GM10266 (cell line): ENCODE data around the gene OGFR.

Source experiments
- DNase-seq: peaks from one replicate; pipeline ENCODE4 v3.0.0; 2012; ENCODE audit errors: extremely low spot score
- TF ChIP-seq, protein P1 (sequence below): IDR thresholded peaks from 2 replicates; pipeline ENCODE4 v1.5.1; 2012; ENCODE audit warnings: mild to moderate bottlenecking, low read depth; ENCODE audit not compliant: control insufficient read depth, insufficient read depth; ENCODE audit errors: missing control alignments

OGFR gene

DNA sequence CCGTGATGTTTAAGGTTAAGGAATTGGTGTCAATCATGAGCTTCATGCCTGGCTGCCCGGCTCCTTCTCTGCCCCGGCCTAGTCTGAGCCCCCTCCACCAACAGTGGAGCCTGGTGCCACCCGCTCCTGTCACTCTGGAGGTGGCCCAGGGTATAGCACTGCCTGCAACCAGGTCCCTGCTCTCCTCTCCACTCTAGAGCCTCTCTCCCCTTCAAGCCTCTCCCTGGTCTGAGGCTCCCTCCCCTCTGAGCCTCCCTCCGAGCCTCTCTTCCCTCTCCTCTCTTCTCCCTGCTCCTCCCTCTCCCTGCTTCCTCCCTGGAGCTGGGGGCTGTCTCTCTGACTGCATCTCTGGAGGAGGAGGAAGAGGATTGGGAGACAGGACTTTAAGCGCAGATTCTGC is 39.6 kb upstream of the OGFR start:
- no peak for DNase-seq
- TF ChIP-seq, protein P1, sequence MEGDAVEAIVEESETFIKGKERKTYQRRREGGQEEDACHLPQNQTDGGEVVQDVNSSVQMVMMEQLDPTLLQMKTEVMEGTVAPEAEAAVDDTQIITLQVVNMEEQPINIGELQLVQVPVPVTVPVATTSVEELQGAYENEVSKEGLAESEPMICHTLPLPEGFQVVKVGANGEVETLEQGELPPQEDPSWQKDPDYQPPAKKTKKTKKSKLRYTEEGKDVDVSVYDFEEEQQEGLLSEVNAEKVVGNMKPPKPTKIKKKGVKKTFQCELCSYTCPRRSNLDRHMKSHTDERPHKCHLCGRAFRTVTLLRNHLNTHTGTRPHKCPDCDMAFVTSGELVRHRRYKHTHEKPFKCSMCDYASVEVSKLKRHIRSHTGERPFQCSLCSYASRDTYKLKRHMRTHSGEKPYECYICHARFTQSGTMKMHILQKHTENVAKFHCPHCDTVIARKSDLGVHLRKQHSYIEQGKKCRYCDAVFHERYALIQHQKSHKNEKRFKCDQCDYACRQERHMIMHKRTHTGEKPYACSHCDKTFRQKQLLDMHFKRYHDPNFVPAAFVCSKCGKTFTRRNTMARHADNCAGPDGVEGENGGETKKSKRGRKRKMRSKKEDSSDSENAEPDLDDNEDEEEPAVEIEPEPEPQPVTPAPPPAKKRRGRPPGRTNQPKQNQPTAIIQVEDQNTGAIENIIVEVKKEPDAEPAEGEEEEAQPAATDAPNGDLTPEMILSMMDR = no peak

- TF ChIP-seq, protein P1 = no peak
Measured at GRCh38 chr20:62765432-62766070, 39.1 kb upstream of the OGFR start.

GRCh38 chr20:62766071-62766450 is 38.6 kb upstream of the OGFR start:
- DNase-seq = no peak
- TF ChIP-seq, protein P1 = no peak

More at GRCh38 chr20:62765432-62766070, 39.1 kb upstream of the OGFR start:
- no peak for DNase-seq

DNA sequence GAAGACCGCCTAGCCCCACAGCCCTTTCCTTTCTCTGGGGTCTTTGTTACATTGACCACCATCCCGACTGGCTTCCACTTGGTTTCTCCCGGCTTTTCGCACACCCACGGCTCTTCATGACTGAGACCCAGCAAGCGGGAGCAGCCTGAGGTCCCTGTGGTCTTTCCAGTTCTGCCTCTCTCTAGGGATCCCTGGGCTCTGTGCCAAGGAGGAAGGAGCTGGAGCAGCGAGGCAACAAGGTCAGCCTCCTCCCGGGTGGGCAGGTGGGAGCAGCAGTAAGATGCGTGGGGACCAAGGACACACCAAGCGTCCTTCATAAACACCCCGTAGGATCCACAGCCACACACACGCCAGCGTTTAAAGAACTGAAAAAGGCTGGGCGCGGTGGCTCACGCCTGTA is 37.9 kb upstream of the OGFR start:
- no peak for DNase-seq
- TF ChIP-seq, protein P1 = no peak

- TF ChIP-seq, protein P1 = no peak
- no peak for DNase-seq
Measured at GRCh38 chr20:62768234-62768546, 36.4 kb upstream of the OGFR start.

DNA sequence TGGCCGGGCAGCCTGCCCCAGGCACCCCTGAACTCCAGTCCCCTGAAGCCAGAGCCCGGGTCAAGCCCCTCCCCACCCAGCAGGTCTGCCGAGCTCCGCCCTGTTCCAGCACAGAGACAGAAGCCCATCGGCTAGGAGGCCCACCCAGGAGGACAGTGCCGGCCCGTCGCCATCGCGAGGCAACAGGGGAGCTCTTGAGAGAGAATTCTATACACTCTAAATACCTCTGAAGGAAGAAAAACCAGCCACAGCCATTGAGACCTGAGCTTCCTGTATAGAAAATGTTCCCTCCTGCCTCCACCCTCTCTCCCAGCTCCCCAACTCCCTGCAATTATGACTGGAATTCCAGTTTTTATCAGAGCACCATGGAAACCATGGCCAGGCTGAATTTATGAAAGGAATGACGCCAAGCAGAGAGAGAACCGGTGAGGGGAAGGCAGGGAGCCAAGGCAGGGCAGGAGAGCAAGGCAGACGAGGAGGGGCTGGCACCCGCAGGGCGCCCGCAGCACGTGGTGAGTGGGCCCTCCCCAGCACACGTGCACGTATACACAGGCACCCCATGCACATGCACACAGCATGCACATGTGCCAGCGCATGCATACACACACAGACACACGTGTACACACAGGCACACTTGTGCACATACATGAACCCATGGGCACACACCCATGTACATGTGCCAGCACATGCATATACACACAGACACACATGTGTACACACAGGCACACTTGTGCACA is 35.9 kb upstream of the OGFR start:
- TF ChIP-seq, protein P1 = no peak
- no peak for DNase-seq

- DNase-seq = no peak
- TF ChIP-seq, protein P1 = no peak
Measured at GRCh38 chr20:62769346-62770071, 35.1 kb upstream of the OGFR start.
